Activated B cell treated with CpG ODN at 0.5 μM for 24 hours (primary cell): ENCODE data around the gene RCAN2. TPM values are rescaled to one million over a fixed set of nuclear protein-coding genes. Genes with fewer than 3 reads are reported as not detected.

Source experiments
- ATAC-seq: fragments of 200-7000 bp; cut with Tn5 transposase; one replicate; pipeline ENCODE4 v1.10.0; 2021; ENCODE audit warnings: low read depth, mild to moderate bottlenecking, moderate library complexity
- CTCF ChIA-PET: fragments of 350-600 bp; sonication (Branson Sonifier 250); formaldehyde crosslinking; loops from one replicate; lab custom pipeline; 2021; ENCODE audit warnings: antibody characterized with exemption; lab: Charles Lee
- POLR2A ChIA-PET: fragments of 350-600 bp; sonication (Branson Sonifier 250); formaldehyde crosslinking; loops from one replicate; lab custom pipeline; 2021; ENCODE audit warnings: antibody characterized with exemption; lab: Charles Lee
- DNase-seq: peaks from one replicate; pipeline ENCODE4 v3.0.0; 2022
- H3K27ac Mint-ChIP-seq: one replicate; pipeline ENCODE4 v1.8.0; 2020; ENCODE audit warnings: mixed read lengths
- H3K27me3 Mint-ChIP-seq: one replicate; pipeline ENCODE4 v1.8.0; 2021; ENCODE audit warnings: mixed read lengths
- H3K36me3 Mint-ChIP-seq: one replicate; pipeline ENCODE4 v1.8.0; 2021; ENCODE audit warnings: low read depth, mixed read lengths
- H3K4me1 Mint-ChIP-seq: one replicate; pipeline ENCODE4 v1.8.0; 2021; ENCODE audit warnings: mixed read lengths
- H3K4me3 Mint-ChIP-seq: one replicate; pipeline ENCODE4 v1.8.0; 2020; ENCODE audit warnings: mild to moderate bottlenecking, mixed read lengths
- H3K9me3 Mint-ChIP-seq: one replicate; pipeline ENCODE4 v1.8.0; 2020; ENCODE audit warnings: mixed read lengths
- intact Hi-C: fragments of 100-400 bp; cut with micrococcal nuclease; formaldehyde crosslinking; loops from one replicate; pipeline ENCODE4 v1.15.1; 2024
- total RNA-seq: library from RNA; stranded (reverse); gene quantifications from 2 replicates; pipeline ENCODE4 v1.2.3, GENCODE V29; 2022
- TF ChIP-seq, protein P1 (sequence below): fragments of 200-600 bp; IDR thresholded peaks from one replicate; pipeline ENCODE4 v1.8.0; 2022; ENCODE audit warnings: antibody characterized with exemption, mild to moderate bottlenecking

RCAN2 gene
- total RNA-seq, 1 donor from 2014 or later = not detected

DNA sequence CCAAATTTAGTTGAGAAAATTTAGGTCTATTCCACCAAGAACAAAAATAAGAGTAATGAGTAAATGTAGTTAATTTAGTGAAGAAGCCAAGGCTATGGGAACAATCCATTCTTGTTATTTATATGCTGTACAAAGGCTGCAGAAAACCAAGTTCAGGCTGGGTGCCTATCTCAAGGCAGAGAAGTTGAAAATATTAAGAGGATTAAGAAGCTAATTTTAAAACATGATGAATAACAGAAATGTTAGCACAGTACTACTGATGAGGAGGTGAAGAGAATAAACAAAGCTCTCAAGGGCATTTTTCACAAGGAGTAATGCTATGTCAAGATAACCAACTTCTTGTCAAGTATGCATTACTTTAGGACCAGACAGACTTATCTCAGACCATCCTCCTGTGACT is 68.6 kb downstream of the RCAN2 start:
- ATAC-seq (no peak), DNase-seq (no peak)
- no peaks in the 10 kb centered on the region for H3K36me3 Mint-ChIP-seq
- CTCF ChIA-PET = interaction anchor here (1.1 to 2.0 kb wide), 2 partner anchors 11 to 12 kb away, joined by 3 to 5 read pairs; no protein-coding TSS in a partner anchor
- intact Hi-C loops = no loop called here
- TF ChIP-seq, protein P1, sequence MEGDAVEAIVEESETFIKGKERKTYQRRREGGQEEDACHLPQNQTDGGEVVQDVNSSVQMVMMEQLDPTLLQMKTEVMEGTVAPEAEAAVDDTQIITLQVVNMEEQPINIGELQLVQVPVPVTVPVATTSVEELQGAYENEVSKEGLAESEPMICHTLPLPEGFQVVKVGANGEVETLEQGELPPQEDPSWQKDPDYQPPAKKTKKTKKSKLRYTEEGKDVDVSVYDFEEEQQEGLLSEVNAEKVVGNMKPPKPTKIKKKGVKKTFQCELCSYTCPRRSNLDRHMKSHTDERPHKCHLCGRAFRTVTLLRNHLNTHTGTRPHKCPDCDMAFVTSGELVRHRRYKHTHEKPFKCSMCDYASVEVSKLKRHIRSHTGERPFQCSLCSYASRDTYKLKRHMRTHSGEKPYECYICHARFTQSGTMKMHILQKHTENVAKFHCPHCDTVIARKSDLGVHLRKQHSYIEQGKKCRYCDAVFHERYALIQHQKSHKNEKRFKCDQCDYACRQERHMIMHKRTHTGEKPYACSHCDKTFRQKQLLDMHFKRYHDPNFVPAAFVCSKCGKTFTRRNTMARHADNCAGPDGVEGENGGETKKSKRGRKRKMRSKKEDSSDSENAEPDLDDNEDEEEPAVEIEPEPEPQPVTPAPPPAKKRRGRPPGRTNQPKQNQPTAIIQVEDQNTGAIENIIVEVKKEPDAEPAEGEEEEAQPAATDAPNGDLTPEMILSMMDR = no peak
- no peaks in the 10 kb centered on the region for H3K4me1 Mint-ChIP-seq
- H3K27me3 Mint-ChIP-seq = peaks cover 13% of the 10 kb centered on the region
- H3K27ac Mint-ChIP-seq = no peak overlapping the region
- no peaks in the 10 kb centered on the region for H3K9me3 Mint-ChIP-seq
- POLR2A ChIA-PET = no interaction called here
- H3K4me3 Mint-ChIP-seq = no peak overlapping the region

DNA sequence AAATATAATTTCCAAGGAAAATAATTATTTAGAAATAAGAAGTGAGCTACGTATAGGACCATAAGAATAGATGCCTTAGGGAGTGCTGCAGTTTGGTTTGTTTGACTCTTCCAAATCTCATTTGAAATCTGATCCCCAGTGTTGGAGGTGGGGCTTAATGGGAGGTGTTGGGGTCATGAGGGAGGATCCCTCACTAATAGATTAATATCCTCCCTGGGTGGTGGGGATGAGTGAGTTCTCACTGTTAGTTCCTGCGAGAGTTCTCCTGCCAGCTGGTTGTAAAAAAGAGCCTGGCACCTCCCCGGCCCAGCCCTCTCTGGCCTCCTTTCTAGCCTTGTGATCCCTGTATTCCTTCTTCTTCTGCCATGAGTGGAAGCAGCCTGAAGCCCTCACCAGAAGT is 69.3 kb downstream of the RCAN2 start:
- Mint-ChIP-seq H3K36me3 (no peaks in the 10 kb centered on the region), H3K27ac (no peak overlapping the region), H3K4me1 (no peaks in the 10 kb centered on the region), H3K27me3 (peaks cover 13% of the 10 kb centered on the region), H3K9me3 (no peaks in the 10 kb centered on the region), H3K4me3 (no peak overlapping the region)
- no peak for DNase-seq
- ChIA-PET CTCF (interaction anchor here (1.1 to 1.5 kb wide), 2 partner anchors 9 to 10 kb away, joined by 3 to 5 read pairs; no protein-coding TSS in a partner anchor), POLR2A (no interaction called here)
- TF ChIP-seq, protein P1 = no peak
- intact Hi-C loops = no loop called here
- ATAC-seq = no peak

DNA sequence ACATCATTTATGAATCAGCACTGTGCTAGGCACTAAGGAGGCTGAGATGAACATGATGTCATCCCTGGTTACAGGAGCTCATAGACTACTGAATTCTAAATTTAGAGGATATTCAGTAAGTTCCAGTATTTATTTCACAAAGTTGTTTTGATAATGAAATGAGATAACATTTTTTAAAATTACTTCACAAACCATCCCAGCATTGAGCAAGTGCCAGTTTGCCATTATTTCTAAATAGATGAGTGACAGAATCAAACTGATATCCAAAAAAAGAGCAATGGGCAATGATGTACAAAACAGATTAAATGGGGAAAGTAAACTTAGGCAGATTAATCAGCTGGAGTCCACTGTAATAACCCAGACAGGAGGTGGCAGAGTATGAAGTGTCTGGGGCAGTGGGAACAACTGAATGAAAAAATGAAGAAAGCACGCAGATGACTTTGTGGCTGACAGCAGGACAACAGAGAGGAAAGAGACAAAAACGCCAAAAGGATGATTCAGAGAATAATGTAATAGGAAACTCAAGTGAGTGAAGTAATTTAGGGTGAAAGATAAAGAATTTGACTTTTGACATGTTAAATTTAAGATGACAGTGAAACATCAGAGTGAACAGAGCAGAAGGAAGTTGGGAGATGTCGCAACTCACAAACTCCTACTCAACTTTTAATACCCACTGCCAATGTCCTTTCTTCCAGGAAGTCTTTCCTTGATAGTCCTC is 70.2 kb downstream of the RCAN2 start:
- Mint-ChIP-seq H3K9me3 (no peaks in the 10 kb centered on the region), H3K36me3 (no peaks in the 10 kb centered on the region), H3K27me3 (peaks cover 10% of the 10 kb centered on the region), H3K4me1 (no peaks in the 10 kb centered on the region), H3K27ac (no peak overlapping the region), H3K4me3 (no peak overlapping the region)
- ATAC-seq (no peak), DNase-seq (no peak)
- POLR2A ChIA-PET = no interaction called here
- intact Hi-C loops = no loop called here
- CTCF ChIA-PET = interaction anchor here (0.9 to 1.5 kb wide), 3 partner anchors 9 to 356 kb away, joined by 3 to 5 read pairs (median 4); no protein-coding TSS in a partner anchor
- TF ChIP-seq, protein P1 = no peak

DNA sequence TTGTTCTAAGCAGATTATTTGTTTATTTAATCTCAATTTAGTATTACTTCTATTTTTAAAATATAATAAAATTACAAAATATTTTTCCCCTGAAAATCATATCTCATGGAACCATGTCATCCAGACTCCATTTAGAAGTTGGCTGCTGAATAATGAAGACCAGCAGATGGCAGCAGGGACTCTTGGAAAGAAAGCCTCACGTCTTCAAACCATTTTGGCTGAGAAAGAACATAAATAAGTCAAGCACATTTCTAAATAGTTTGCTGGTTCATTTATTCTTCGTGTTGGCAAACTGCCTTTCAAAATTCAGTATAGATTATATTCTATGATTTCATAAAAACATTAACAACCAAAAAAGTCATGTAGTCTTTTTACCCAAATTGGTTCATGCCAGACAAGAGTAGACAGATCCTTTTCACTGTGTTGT is 71.7 kb downstream of the RCAN2 start:
- H3K4me3 Mint-ChIP-seq = no peak overlapping the region
- no peak for DNase-seq
- no peaks in the 10 kb centered on the region for H3K36me3 Mint-ChIP-seq
- POLR2A ChIA-PET = no interaction called here
- H3K9me3 Mint-ChIP-seq = no peaks in the 10 kb centered on the region
- peaks cover 10% of the 10 kb centered on the region for H3K27me3 Mint-ChIP-seq
- CTCF ChIA-PET = interaction anchor here (0.9 to 1.5 kb wide), 4 partner anchors 9 to 628 kb away, joined by 3 to 7 read pairs (median 4); no protein-coding TSS in a partner anchor
- no peaks in the 10 kb centered on the region for H3K4me1 Mint-ChIP-seq
- intact Hi-C loops = loop anchor here (1.0 to 2.0 kb wide), 4 partner anchors 207 to 891 kb away; no protein-coding TSS in a partner anchor
- ATAC-seq = no peak
- H3K27ac Mint-ChIP-seq = no peak overlapping the region
- TF ChIP-seq, protein P1 = no peak

DNA sequence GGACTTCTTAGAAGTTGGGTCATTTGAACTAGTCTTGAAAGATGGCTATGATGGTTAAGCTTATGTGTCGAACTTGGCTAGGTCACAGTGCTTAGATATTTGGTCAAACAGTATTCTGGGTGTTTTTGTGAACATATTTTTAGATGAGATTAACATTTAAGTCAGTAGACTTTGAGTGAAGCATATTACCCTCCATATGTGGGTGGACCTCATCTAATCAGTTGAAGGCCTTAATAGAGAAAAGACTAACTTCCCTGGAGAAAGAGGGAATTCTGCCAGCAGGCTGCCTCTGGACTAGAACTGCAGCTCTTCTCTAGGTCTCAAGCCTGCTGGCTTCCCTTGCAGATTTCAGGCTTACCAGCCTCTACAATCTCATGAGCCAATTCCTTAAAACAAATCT is 76.9 kb downstream of the RCAN2 start:
- Mint-ChIP-seq H3K36me3 (no peaks in the 10 kb centered on the region), H3K27ac (no peak overlapping the region), H3K9me3 (no peaks in the 10 kb centered on the region), H3K27me3 (no peaks in the 10 kb centered on the region), H3K4me3 (no peak overlapping the region), H3K4me1 (no peaks in the 10 kb centered on the region)
- CTCF ChIA-PET = interaction anchor here (9.4 to 10.5 kb wide), 2 partner anchors 195 to 323 kb away, joined by 203 to 226 read pairs; no protein-coding TSS in a partner anchor
- ATAC-seq (no peak), DNase-seq (no peak)
- POLR2A ChIA-PET = no interaction called here
- TF ChIP-seq, protein P1 = no peak
- intact Hi-C loops = no loop called here
